ENCODE results near the gene EPX.

EPX gene

DNA sequence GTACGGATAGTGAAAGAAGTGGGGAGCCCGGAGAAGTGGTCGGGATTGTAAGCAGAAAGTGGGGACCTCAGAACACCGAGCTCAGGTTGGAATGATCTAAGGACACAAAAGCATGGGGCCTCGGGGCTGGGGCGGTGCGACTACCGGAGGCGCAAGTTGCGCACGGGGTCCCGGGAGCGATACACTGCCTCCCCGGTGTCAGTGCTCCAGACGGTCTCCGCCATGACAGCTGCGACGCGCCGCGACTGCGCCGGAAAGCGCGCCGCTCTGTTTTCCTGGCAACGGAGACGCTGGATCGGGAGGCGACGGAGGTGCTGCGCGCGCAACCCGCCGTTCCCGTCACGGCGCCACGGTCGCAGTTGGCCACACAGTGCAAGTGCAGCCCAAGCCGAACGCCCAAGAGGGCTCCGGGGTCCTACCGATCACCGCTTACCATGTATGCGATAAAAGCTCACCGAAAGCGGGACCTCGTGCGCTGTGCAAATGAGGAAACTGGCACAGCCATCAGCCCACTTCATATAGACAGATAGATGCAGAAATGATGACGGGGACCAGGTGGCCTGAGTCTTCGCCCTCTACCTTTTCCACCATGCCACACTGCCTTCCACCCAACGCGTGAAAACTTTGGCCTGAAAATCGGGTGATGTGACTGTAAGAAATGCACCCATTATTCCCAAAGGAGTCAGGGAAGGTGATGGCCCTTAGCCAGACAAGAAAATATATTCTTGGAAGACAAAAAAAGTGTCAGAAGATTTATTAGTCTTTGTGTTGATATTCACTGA lies 26.7 kb downstream of the EPX start, which contains the start of gene MKS1:
Gene MKS1, minus strand, starts transcription at position 249 of the 782 bp plus-strand sequence. Its CDS starts 25 bp downstream, at position 224.
- Histone ChIP-seq H3K36me3 (ENCODE audit: control insufficient read depth, insufficient read depth, low read length) (no peaks in the 10 kb centered on the region), H3K4me1 (ENCODE audit: control insufficient read depth, insufficient read depth, low read length) (no peaks in the 10 kb centered on the region), H3K9me3 (ENCODE audit: control insufficient read depth, low read length) (no peaks in the 10 kb centered on the region), H3K27ac (ENCODE audit: insufficient read depth, low read depth, low read length, poor library complexity, severe bottlenecking) (no peak within 1 kb of the TSS), H3K27me3 (ENCODE audit: control insufficient read depth, insufficient read depth, low read length, poor library complexity, severe bottlenecking) (peaks cover 5% of the 10 kb centered on the region), H3K4me3 (ENCODE audit: insufficient read depth, low read depth, low read length) (peak within 1 kb of the TSS; percentile 70)
- WGBS, 2 experiments = 7 to 8% methylated on average over 56 of the region's 56 CpGs

DNA sequence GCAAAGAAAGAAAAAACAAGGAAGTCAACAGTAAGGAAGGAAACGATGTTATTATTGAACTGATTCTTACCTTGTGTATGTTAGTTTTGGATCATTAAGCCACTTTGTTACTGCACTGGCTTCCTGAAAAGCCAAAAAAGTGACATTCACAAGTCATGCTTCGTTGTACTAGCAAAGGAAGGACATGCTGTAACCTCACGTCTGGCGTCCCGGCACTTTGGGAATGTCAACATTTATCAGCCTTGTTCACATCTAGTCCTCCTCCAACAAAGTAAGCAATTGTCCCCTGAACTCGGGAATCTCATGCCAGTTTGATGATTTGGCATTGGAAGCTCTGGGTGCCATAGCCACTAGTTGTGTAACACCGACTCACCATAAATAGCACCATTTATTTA lies 27.3 kb downstream of the EPX start:
- WGBS, 2 experiments = 94% methylated on average over 7 of the region's 7 CpGs
- Histone ChIP-seq H3K4me1 (ENCODE audit: control insufficient read depth, insufficient read depth, low read length) (no peaks in the 10 kb centered on the region), H3K27ac (ENCODE audit: insufficient read depth, low read depth, low read length, poor library complexity, severe bottlenecking) (no peak overlapping the region), H3K4me3 (ENCODE audit: insufficient read depth, low read depth, low read length) (peak overlapping the region; percentile 70), H3K36me3 (ENCODE audit: control insufficient read depth, insufficient read depth, low read length) (no peaks in the 10 kb centered on the region), H3K9me3 (ENCODE audit: control insufficient read depth, low read length) (no peaks in the 10 kb centered on the region), H3K27me3 (ENCODE audit: control insufficient read depth, insufficient read depth, low read length, poor library complexity, severe bottlenecking) (peaks cover 5% of the 10 kb centered on the region)

GRCh38 chr17:58224315-58224714 lies 31.8 kb downstream of the EPX start:
- Histone ChIP-seq H3K27ac (ENCODE audit: insufficient read depth, low read depth, low read length, poor library complexity, severe bottlenecking) (no peak overlapping the region), H3K9me3 (ENCODE audit: control insufficient read depth, low read length) (no peaks in the 10 kb centered on the region), H3K4me1 (ENCODE audit: control insufficient read depth, insufficient read depth, low read length) (peaks cover 3% of the 10 kb centered on the region), H3K36me3 (ENCODE audit: control insufficient read depth, insufficient read depth, low read length) (no peaks in the 10 kb centered on the region), H3K27me3 (ENCODE audit: control insufficient read depth, insufficient read depth, low read length, poor library complexity, severe bottlenecking) (peaks cover 11% of the 10 kb centered on the region), H3K4me3 (ENCODE audit: insufficient read depth, low read depth, low read length) (no peak overlapping the region)
- WGBS, 2 experiments = 27 to 34% methylated on average over 1 of the region's 1 CpG

DNA sequence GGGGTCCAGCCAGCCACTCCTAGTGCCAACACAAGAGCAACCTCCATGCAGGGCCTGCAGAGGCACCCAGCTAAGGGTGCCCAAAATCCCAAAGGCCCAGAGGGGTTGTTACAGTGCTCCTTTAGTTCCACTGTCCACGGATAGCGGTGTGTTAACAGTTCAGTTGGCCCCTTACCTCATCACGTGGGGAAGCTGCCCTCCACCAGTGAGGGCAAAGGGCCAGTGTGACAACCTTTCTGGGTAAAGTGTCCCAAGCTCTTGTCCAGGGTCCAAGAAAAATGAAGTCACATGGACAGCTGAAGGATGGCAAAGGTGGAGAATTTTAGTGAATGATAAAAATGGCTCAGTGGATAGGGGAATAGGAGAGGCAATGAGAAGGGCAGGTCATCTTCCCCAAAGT lies 35.2 kb downstream of the EPX start:
- no peaks in the 10 kb centered on the region for H3K36me3 ChIP-seq (ENCODE audit: control insufficient read depth, insufficient read depth, low read length)
- peaks cover 6% of the 10 kb centered on the region for H3K27me3 ChIP-seq (ENCODE audit: control insufficient read depth, insufficient read depth, low read length, poor library complexity, severe bottlenecking)
- no peaks in the 10 kb centered on the region for H3K9me3 ChIP-seq (ENCODE audit: control insufficient read depth, low read length)
- no peak overlapping the region for H3K27ac ChIP-seq (ENCODE audit: insufficient read depth, low read depth, low read length, poor library complexity, severe bottlenecking)
- WGBS, 2 experiments = 96 to 97% methylated on average over 3 of the region's 3 CpGs
- H3K4me3 ChIP-seq (ENCODE audit: insufficient read depth, low read depth, low read length) = no peak overlapping the region
- peaks cover 5% of the 10 kb centered on the region for H3K4me1 ChIP-seq (ENCODE audit: control insufficient read depth, insufficient read depth, low read length)

DNA sequence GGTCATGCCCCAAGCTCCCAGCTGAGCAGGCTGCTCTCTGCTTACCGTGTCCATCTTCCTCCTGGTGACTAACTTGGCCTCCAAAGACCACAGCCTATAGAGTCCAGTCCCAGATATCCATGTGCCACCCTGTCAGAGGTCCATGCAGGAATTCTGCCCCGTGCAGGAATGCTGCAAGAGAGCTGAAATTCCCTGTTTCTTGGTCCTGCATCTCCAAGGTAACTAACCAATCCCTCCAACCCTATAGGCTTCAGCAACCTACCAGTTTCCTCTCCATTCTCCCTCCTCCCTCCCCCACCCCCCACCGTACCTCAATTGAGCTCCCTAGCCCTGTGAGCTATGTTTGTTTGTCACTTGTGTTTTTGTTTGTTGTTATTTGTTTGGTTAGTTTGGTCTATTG lies 36.2 kb downstream of the EPX start:
- 76 to 81% methylated on average over 2 of the region's 3 CpGs for WGBS, 2 experiments
- Histone ChIP-seq H3K27ac (ENCODE audit: insufficient read depth, low read depth, low read length, poor library complexity, severe bottlenecking) (no peak overlapping the region), H3K4me3 (ENCODE audit: insufficient read depth, low read depth, low read length) (no peak overlapping the region), H3K9me3 (ENCODE audit: control insufficient read depth, low read length) (no peaks in the 10 kb centered on the region), H3K27me3 (ENCODE audit: control insufficient read depth, insufficient read depth, low read length, poor library complexity, severe bottlenecking) (peaks cover 6% of the 10 kb centered on the region), H3K36me3 (ENCODE audit: control insufficient read depth, insufficient read depth, low read length) (no peaks in the 10 kb centered on the region), H3K4me1 (ENCODE audit: control insufficient read depth, insufficient read depth, low read length) (peaks cover 5% of the 10 kb centered on the region)

- Histone ChIP-seq H3K4me1 (ENCODE audit: control insufficient read depth, insufficient read depth, low read length) (peaks cover 5% of the 10 kb centered on the region), H3K36me3 (ENCODE audit: control insufficient read depth, insufficient read depth, low read length) (no peaks in the 10 kb centered on the region), H3K27ac (ENCODE audit: insufficient read depth, low read depth, low read length, poor library complexity, severe bottlenecking) (no peak overlapping the region), H3K4me3 (ENCODE audit: insufficient read depth, low read depth, low read length) (no peak overlapping the region), H3K27me3 (ENCODE audit: control insufficient read depth, insufficient read depth, low read length, poor library complexity, severe bottlenecking) (peaks cover 9% of the 10 kb centered on the region), H3K9me3 (ENCODE audit: control insufficient read depth, low read length) (no peaks in the 10 kb centered on the region)
- WGBS, 2 experiments = 47 to 55% methylated on average over 1 of the region's 1 CpG
Measured at GRCh38 chr17:58229384-58229783, 36.9 kb downstream of the EPX start.

DNA sequence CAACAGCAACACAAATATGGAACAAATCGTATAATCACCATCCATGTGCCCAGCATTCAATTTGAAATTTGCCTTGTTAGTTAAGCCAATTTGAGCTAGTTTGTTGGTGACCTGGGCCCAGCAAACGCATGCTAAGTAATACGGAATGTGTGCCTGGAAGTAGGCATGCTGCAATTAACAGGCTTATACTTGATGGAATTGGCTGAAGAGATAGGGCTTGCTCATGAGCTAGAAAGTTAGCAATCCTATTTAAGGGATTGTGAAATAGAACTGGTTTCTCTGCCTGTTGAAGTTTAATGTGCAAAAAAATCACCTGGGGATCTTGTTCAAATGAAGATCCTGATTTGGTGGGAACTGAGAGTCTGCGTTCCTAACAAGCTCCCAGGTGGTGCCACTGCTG lies 37.4 kb downstream of the EPX start:
- 95 to 97% methylated on average over 4 of the region's 4 CpGs for WGBS, 2 experiments
- H3K4me1 ChIP-seq (ENCODE audit: control insufficient read depth, insufficient read depth, low read length) = peaks cover 5% of the 10 kb centered on the region
- H3K36me3 ChIP-seq (ENCODE audit: control insufficient read depth, insufficient read depth, low read length) = no peaks in the 10 kb centered on the region
- peaks cover 13% of the 10 kb centered on the region for H3K27me3 ChIP-seq (ENCODE audit: control insufficient read depth, insufficient read depth, low read length, poor library complexity, severe bottlenecking)
- H3K27ac ChIP-seq (ENCODE audit: insufficient read depth, low read depth, low read length, poor library complexity, severe bottlenecking) = no peak overlapping the region
- H3K4me3 ChIP-seq (ENCODE audit: insufficient read depth, low read depth, low read length) = no peak overlapping the region
- H3K9me3 ChIP-seq (ENCODE audit: control insufficient read depth, low read length) = no peaks in the 10 kb centered on the region

DNA sequence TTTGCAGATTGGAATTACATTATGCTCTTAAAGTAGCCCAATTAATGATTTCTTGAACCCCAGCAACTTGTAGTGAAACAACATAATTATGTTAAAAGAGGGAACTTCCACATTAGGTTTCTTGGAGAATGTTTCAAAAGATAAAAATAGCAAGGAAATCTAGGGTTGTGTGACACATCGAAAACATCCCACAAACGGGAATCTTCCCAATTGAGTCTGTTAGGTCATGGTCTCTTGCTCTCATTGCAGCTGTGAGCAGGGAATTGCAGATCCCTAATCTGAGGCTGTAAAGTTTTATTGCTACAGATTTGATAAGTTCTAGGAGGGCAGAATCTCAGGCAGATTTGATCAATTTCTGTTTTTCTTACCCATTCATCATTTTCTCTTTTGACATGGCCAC lies 39.1 kb downstream of the EPX start:
- no peaks in the 10 kb centered on the region for H3K9me3 ChIP-seq (ENCODE audit: control insufficient read depth, low read length)
- no peak overlapping the region for H3K4me3 ChIP-seq (ENCODE audit: insufficient read depth, low read depth, low read length)
- WGBS, 2 experiments = 94 to 98% methylated on average over 2 of the region's 2 CpGs
- peaks cover 22% of the 10 kb centered on the region for H3K27me3 ChIP-seq (ENCODE audit: control insufficient read depth, insufficient read depth, low read length, poor library complexity, severe bottlenecking)
- H3K36me3 ChIP-seq (ENCODE audit: control insufficient read depth, insufficient read depth, low read length) = no peaks in the 10 kb centered on the region
- peaks cover 5% of the 10 kb centered on the region for H3K4me1 ChIP-seq (ENCODE audit: control insufficient read depth, insufficient read depth, low read length)
- H3K27ac ChIP-seq (ENCODE audit: insufficient read depth, low read depth, low read length, poor library complexity, severe bottlenecking) = no peak overlapping the region

- peaks cover 28% of the 10 kb centered on the region for H3K27me3 ChIP-seq (ENCODE audit: control insufficient read depth, insufficient read depth, low read length, poor library complexity, severe bottlenecking)
Measured at GRCh38 chr17:58232707-58233156, 40.2 kb downstream of the EPX start.

GRCh38 chr17:58233543-58233942 lies 41.0 kb downstream of the EPX start:
- H3K4me3 ChIP-seq (ENCODE audit: insufficient read depth, low read depth, low read length) = no peak overlapping the region
- no peaks in the 10 kb centered on the region for H3K9me3 ChIP-seq (ENCODE audit: control insufficient read depth, low read length)
- peaks cover 28% of the 10 kb centered on the region for H3K27me3 ChIP-seq (ENCODE audit: control insufficient read depth, insufficient read depth, low read length, poor library complexity, severe bottlenecking)
- H3K27ac ChIP-seq (ENCODE audit: insufficient read depth, low read depth, low read length, poor library complexity, severe bottlenecking) = no peak overlapping the region
- peaks cover 5% of the 10 kb centered on the region for H3K4me1 ChIP-seq (ENCODE audit: control insufficient read depth, insufficient read depth, low read length)
- 88 to 94% methylated on average over 3 of the region's 3 CpGs for WGBS, 2 experiments
- H3K36me3 ChIP-seq (ENCODE audit: control insufficient read depth, insufficient read depth, low read length) = no peaks in the 10 kb centered on the region

More at GRCh38 chr17:58232707-58233156, 40.2 kb downstream of the EPX start:
- WGBS, 2 experiments = 63 to 69% methylated on average over 12 of the region's 12 CpGs
- Histone ChIP-seq H3K9me3 (ENCODE audit: control insufficient read depth, low read length) (no peaks in the 10 kb centered on the region), H3K4me3 (ENCODE audit: insufficient read depth, low read depth, low read length) (no peak overlapping the region), H3K4me1 (ENCODE audit: control insufficient read depth, insufficient read depth, low read length) (peaks cover 5% of the 10 kb centered on the region), H3K27ac (ENCODE audit: insufficient read depth, low read depth, low read length, poor library complexity, severe bottlenecking) (no peak overlapping the region), H3K36me3 (ENCODE audit: control insufficient read depth, insufficient read depth, low read length) (no peaks in the 10 kb centered on the region)

Data from ectodermal cell (in vitro differentiated cells).